A549 (cell line): ENCODE data around the gene GSK3B.

ENCODE experiments used
- CTCF ChIP-seq: fragments of >200 bp; sonication (Bioruptor Twin); formaldehyde crosslinking; IDR thresholded peaks from 3 replicates; pipeline ENCODE4 v1.5.1; 2016
- E2F6 ChIP-seq: IDR thresholded peaks from 2 replicates; pipeline ENCODE4 v1.6.1; 2012; ENCODE audit warnings: low read depth, borderline replicate concordance
- EP300 ChIP-seq, 2 experiments: fragments of >200 bp; sonication (Bioruptor Twin); formaldehyde crosslinking; IDR thresholded peaks; 2 replicates in 1 of 2; 3 replicates in 1 of 2; pipeline ENCODE4 v1.6.1; 2016 to 2017
- FOSL2 ChIP-seq, 2 experiments: fragments of 450-650 bp in 1 of 2; fragments of >200 bp in 1 of 2; sonication (Bioruptor Twin) in 1 of 2; formaldehyde crosslinking; IDR thresholded peaks; 2 replicates each; pipeline versions ENCODE4 v1.5.0 to v1.6.1; 2016 to 2020; ENCODE audit warnings: mild to moderate bottlenecking in 1 of 2, moderate library complexity in 1 of 2
- FOXS1 ChIP-seq: fragments of 250-450 bp; sonication (Bioruptor Pico); IDR thresholded peaks from 2 replicates; pipeline ENCODE4 v1.5.0; 2020; ENCODE audit warnings: mild to moderate bottlenecking, moderate library complexity
- HOXA7 ChIP-seq: fragments of 250-450 bp; sonication (Bioruptor Pico); IDR thresholded peaks from 2 replicates; pipeline ENCODE4 v1.5.0; 2020; ENCODE audit warnings: mild to moderate bottlenecking, moderate library complexity
- MAFK ChIP-seq: fragments of 450-650 bp; IDR thresholded peaks from 2 replicates; pipeline ENCODE4 v1.6.1; 2014; ENCODE audit not compliant: partially characterized antibody
- MYC ChIP-seq: IDR thresholded peaks from 2 replicates; pipeline ENCODE4 v1.6.1; 2012; ENCODE audit warnings: mild to moderate bottlenecking, inconsistent platforms, low read length, improper control_type of control experiment, borderline replicate concordance
- NPAS2 ChIP-seq: fragments of 250-450 bp; sonication (Bioruptor Pico); IDR thresholded peaks from 2 replicates; pipeline ENCODE4 v1.8.0; 2022; ENCODE audit warnings: mild to moderate bottlenecking, moderate library complexity, borderline replicate concordance
- POLR2A ChIP-seq: IDR thresholded peaks from 2 replicates; pipeline ENCODE4 v1.6.1; 2012; ENCODE audit warnings: mild to moderate bottlenecking, low read length
- POLR2AphosphoS2 ChIP-seq: conservative IDR thresholded peaks from 2 replicates; pipeline ENCODE4 v1.6.1; 2012; ENCODE audit warnings: low read length, improper control_type of control experiment, inconsistent platforms
- RNF2 ChIP-seq: fragments of 200-600 bp; sonication (generic); IDR thresholded peaks from 2 replicates; pipeline ENCODE4 v1.6.1; 2016; ENCODE audit warnings: low read depth, mild to moderate bottlenecking, antibody characterized with exemption, moderate library complexity, borderline replicate concordance
- SMC3 ChIP-seq: fragments of >200 bp; sonication (Bioruptor Twin); formaldehyde crosslinking; IDR thresholded peaks from 3 replicates; pipeline ENCODE4 v1.6.1; 2018; ENCODE audit warnings: inconsistent platforms

- no peak for TF ChIP-seq SMC3
- no peak for TF ChIP-seq CTCF
- no peak for TF ChIP-seq NPAS2 (CRISPR knock-in tag)
- no peak for TF ChIP-seq POLR2A
- TF ChIP-seq POLR2AphosphoS2, result no peak
- no peak for TF ChIP-seq RNF2
- no peak for TF ChIP-seq FOXS1 (CRISPR knock-in tag)
- no peak for TF ChIP-seq EP300 (IDR thresholded peaks at IDR 0.05)
- TF ChIP-seq FOSL2 (IDR thresholded peaks at IDR 0.05), result no peak
- no peak for TF ChIP-seq FOSL2 (CRISPR knock-in tag; IDR thresholded peaks at IDR 0.05)
- TF ChIP-seq E2F6, result no peak
- no peak for TF ChIP-seq MAFK
- TF ChIP-seq HOXA7 (CRISPR knock-in tag), result no peak
- no peak for TF ChIP-seq MYC
Observed at GRCh38 chr3:120114376-120114775, 20.1 kb upstream of the GSK3B start.
